Aorta (tissue), 5 donors: Measurements from ENCODE around the gene NT5C3A. TPM values are rescaled to one million over a fixed set of nuclear protein-coding genes. Genes with fewer than 3 reads are reported as not detected.

Experiments
- ATAC-seq: fragments of 200-7000 bp; cut with Tn5 transposase; one replicate; pipeline ENCODE4 v1.9.1; 2022; ENCODE audit warnings: moderate library complexity; ENCODE audit not compliant: low FRiP score
- DNase-seq, 2 donors: peaks; one replicate each; pipeline ENCODE4 v3.0.0-alpha.2; 2020
- H3K27ac ChIP-seq, 2 donors: one replicate each; pipeline ENCODE4 v1.5.1; 2013; ENCODE audit warnings: low read length in 2 of 2, mild to moderate bottlenecking in 2 of 2, moderate library complexity in 2 of 2, control low read depth in 1 of 2, inconsistent platforms in 1 of 2, low read depth in 1 of 2
- H3K27me3 ChIP-seq, 2 donors: one replicate each; pipeline ENCODE4 v1.6.1; 2013; ENCODE audit warnings: control low read depth in 1 of 2, low read length in 1 of 2, mild to moderate bottlenecking in 1 of 2, moderate library complexity in 1 of 2; ENCODE audit not compliant: insufficient read depth in 2 of 2, control insufficient read depth in 1 of 2
- H3K36me3 ChIP-seq, 2 donors: one replicate each; pipeline ENCODE4 v1.6.1; 2013; ENCODE audit warnings: control low read depth in 1 of 2, low read length in 1 of 2, mild to moderate bottlenecking in 1 of 2; ENCODE audit not compliant: insufficient read depth in 2 of 2, control insufficient read depth in 1 of 2
- H3K4me1 ChIP-seq, 2 donors: one replicate each; pipeline ENCODE4 v1.6.1; 2013; ENCODE audit warnings: low read length in 2 of 2, control low read depth in 1 of 2, mild to moderate bottlenecking in 1 of 2, moderate library complexity in 1 of 2; ENCODE audit not compliant: insufficient read depth in 2 of 2, control insufficient read depth in 1 of 2
- H3K4me3 ChIP-seq, 2 donors: one replicate each; pipeline ENCODE4 v1.5.1; 2013; ENCODE audit warnings: low read length in 2 of 2, control low read depth in 1 of 2, mild to moderate bottlenecking in 1 of 2
- H3K9me3 ChIP-seq: one replicate; pipeline ENCODE4 v1.6.1; 2013; ENCODE audit warnings: mild to moderate bottlenecking, low read length; ENCODE audit not compliant: control insufficient read depth
- WGBS, 2 donors: extraction: QIAGEN DNeasy Blood & Tissue Kit; methylation state at CpG; one replicate each; pipeline ENCODE4 v1.1.7; 2013; 5-methylcytosine and 5-hydroxymethylcytosine counted together
- intact Hi-C, 2 donors: fragments of 100-400 bp; cut with DNase I; formaldehyde crosslinking; loops; one replicate each; pipeline versions ENCODE4 v1.14.2 to v1.15.0; 2022
- long read RNA-seq, 2 donors: library from polyadenylated mRNA; unstranded; transcript quantifications; one replicate each; pipeline ENCODE4 v2.0.0, GENCODE V29; 2020 to 2021
- polyA plus RNA-seq, 2 donors: library from polyadenylated mRNA; stranded (reverse); fragments of 200-250 nt; gene quantifications; one replicate each; pipeline ENCODE4 v1.2.3, GENCODE V29; 2013
- total RNA-seq, 2 donors: library from RNA; stranded (reverse); fragmentation: NEBNext Ultra II Directional; extraction: Animal tissue kit (Norgen Biotek cat#: 25700); gene quantifications; one replicate each; pipeline ENCODE4 v1.2.1, GENCODE V29; 2021
- donor health status: healthy with polysubstance abuse.
- donor health status: Bipolar disorder and iron deficiency.
- donor health status: DM: no; HTN: no; CAD: no.
- donor health status: DM: no; HTN: no; CAD: no.
- donor health status: DM: yes; HTN: yes; CAD: no.

Gene NT5C3A
- total RNA-seq (10 to 100 TPM; 16.9 to 28.2 TPM), polyA plus RNA-seq (10 to 100 TPM; 14.5 to 15.8 TPM)
- long read RNA-seq, donor 1, transcript NT5C3A-204 (10 exons, 1,759 nt): minor isoform, 14 of 69 reads
- long read RNA-seq, donor 1, transcript NT5C3A-201 (9 exons, 1,704 nt): major isoform, 30 of 69 reads
- long read RNA-seq, donor 1, partial matches to known transcripts: 5 of 69 reads
- long read RNA-seq, donor 1, other reads (novel, unspliced or antisense): 17 of 69 reads
- long read RNA-seq, donor 2, transcript NT5C3A-201 (9 exons, 1,704 nt): major isoform, 5 of 17 reads
- long read RNA-seq, donor 2, partial matches to known transcripts: 5 of 17 reads
- long read RNA-seq, donor 2, other reads (novel, unspliced or antisense): 3 of 17 reads

DNA sequence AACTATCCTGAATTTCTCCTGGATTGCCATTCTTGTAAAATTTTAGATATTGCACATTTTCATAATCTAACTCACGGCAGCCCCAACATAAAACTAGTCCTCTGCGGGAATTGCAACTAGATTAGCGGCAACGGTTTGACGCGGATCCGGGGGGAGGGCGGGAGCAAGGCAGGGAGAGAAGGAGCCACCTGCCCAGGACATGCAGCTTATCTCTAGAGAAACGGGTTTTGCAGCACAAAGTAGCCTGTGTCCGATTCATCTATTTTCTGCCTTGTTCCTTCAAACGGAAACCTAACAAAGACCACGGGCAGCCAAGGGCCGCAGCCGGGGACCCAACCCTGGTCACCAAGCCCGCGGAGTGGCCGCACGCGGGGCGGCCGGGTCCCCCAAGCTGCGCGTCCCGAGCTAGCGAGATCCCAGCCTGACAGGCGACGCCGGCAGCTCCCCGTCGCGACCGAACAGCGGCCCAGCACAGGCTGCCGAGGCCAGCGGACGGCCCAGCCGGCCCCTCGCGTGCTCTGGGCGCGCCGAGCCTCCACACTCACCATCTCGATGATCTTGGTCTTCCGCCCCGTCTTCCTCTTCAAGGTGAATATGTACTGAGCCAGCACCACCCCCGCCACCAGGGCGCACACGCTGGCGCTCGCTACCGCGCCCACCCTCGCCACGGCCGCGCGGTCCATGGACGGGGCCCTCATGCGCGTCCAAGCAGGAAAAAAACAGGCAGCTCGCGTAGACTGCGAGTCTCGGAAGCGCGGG, at the start of gene NT5C3A:
TSS of gene NT5C3A (minus strand) at position 754 of the 759 bp plus-strand sequence. CDS start at position 683, 71 bp downstream.
- Histone ChIP-seq H3K9me3 (no peaks in the 10 kb centered on the region), H3K4me1 (peaks cover 0 to 3% of the 10 kb centered on the region in 2 donors), H3K27me3 (no peaks in the 10 kb centered on the region), H3K36me3 (no peaks in the 10 kb centered on the region), H3K4me3 (peak within 1 kb of the TSS; percentile 71 to 77), H3K27ac (peak within 1 kb of the TSS in 1 of 2 donors; percentile 86)
- ATAC-seq (peak; percentile 77), DNase-seq (peak; percentile 53 to 84)
- intact Hi-C loops: loop anchor here (2.0 to 10.0 kb wide), 4 partner anchors 45 to 567 kb away; partner anchors contain the start of genes AVL9 (in 1 of the 2), FKBP9 (in 1 of the 2), KBTBD2 (in 1 of the 2) and LSM5 (in 1 of the 2)
- WGBS, 2 donors: 0% methylated on average over 55 to 66 of the region's 66 CpGs

DNA sequence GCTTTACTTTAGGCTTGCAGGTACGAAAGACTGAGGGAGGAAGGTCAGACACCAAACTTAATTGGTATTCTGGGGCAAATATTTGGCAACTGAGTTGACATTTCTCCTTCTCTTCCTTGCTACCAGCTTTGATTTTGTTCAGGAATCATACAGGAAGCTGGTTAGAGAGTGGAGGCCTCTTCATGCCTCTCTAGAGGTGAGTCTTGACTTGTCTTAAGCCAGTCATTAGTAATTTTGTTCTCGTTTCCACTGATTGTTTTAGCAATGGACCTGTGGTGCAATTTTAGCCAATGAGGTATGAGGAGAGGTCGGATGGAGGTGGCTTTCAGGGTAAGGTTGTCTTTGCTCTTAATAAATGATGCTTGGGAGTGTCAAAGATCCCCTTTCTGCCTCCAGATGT, 49.0 kb upstream of the NT5C3A start:
- DNase-seq (no peak), ATAC-seq (no peak)
- Histone ChIP-seq H3K4me3 (no peak overlapping the region), H3K27ac (no peak overlapping the region), H3K9me3 (no peaks in the 10 kb centered on the region), H3K36me3 (no peaks in the 10 kb centered on the region), H3K4me1 (peaks cover 4 to 5% of the 10 kb centered on the region in 2 donors), H3K27me3 (no peaks in the 10 kb centered on the region)
- WGBS, 2 donors: 68 to 73% methylated on average over 3 of the region's 3 CpGs
- intact Hi-C loops: no loop called here

DNA sequence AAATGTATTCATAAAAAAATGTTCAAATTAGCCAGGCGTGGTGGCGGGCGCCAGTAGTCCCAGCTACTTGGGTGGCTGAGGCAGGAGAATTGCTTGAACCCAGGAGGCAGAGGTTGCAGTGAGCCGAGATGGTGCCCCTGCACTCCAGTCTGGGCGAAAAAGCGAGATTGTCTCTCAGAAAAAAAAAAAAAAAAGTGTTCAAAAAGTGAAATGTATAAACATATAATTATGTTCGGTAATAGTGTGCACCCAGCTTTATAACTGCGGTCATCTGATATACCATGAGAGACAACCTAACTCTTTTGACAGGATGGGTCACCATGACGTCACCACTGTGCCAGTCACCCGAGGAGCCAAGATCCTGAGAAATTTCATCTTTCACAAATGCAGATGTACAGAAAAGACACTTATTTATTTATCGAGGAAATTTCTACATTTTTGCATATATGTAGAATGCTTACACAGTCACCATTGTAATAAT, 47.2 kb upstream of the NT5C3A start:
- intact Hi-C loops: loop anchor here in 1 of 2 donors (5.0 kb wide), 1 partner anchor 47 kb away; the partner anchor contains the start of gene NT5C3A
- WGBS, 2 donors: 13% methylated on average over 11 of the region's 11 CpGs
- DNase-seq (no peak), ATAC-seq (no peak)
- Histone ChIP-seq H3K9me3 (no peaks in the 10 kb centered on the region), H3K27me3 (no peaks in the 10 kb centered on the region), H3K4me3 (peak overlapping the region; percentile 87 to 93), H3K36me3 (no peaks in the 10 kb centered on the region), H3K27ac (no peak overlapping the region), H3K4me1 (peaks cover 5% of the 10 kb centered on the region in 2 donors)

DNA sequence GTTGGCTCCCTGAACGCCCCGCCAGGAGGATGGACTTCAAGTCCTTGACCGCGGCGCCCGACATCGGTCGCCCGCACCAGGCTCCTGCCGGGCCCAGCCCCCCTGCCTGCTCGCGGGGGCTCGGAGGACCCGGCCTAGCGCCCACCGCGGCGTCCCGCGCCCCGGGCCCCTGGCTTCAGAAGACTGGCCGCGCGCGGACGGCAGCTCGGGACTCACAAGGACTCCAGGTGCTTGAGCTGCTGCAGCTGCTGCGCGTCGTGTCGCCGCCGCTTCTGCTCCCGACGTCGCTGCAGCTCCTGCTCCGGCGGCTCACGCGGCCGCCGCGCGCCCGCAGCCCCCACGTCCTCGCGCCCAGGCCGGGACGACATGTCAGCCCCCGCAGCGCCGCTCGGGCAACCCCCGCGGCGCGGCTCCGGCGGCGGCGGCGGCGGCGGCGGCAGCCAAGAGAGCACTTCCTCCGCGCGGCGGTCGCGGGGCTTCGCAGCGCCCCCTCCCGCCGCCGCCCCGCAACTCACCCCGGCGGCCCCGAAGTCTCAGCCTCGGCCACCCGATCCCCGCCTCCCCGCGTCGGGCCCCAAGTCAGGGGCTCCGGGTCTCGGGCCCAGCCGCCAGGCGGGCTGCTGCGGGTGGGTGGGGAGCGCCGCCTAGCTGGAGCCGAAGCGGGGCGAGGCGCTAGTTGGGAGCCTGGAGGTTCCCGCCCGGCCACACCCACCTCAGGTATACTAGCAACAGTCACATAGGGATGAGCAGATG, 46.6 kb upstream of the NT5C3A start, which contains the start of gene RP9:
TSS of gene RP9 (minus strand) at position 400 of the 753 bp plus-strand sequence. CDS start at position 368, 32 bp downstream.
- intact Hi-C loops: loop anchor here in 1 of 2 donors (5.0 kb wide), 1 partner anchor 47 kb away; the partner anchor contains the start of gene NT5C3A
- Histone ChIP-seq H3K4me1 (peaks cover 5% of the 10 kb centered on the region in 2 donors), H3K4me3 (peak within 1 kb of the TSS; percentile 87 to 93), H3K36me3 (no peaks in the 10 kb centered on the region), H3K27ac (peak within 1 kb of the TSS in 1 of 2 donors; percentile 64), H3K9me3 (no peaks in the 10 kb centered on the region), H3K27me3 (no peaks in the 10 kb centered on the region)
- WGBS, 2 donors: 0% methylated on average over 50 to 100 of the region's 100 CpGs
- ATAC-seq (peak; percentile 93), DNase-seq (peak; percentile 76 to 88)

DNA sequence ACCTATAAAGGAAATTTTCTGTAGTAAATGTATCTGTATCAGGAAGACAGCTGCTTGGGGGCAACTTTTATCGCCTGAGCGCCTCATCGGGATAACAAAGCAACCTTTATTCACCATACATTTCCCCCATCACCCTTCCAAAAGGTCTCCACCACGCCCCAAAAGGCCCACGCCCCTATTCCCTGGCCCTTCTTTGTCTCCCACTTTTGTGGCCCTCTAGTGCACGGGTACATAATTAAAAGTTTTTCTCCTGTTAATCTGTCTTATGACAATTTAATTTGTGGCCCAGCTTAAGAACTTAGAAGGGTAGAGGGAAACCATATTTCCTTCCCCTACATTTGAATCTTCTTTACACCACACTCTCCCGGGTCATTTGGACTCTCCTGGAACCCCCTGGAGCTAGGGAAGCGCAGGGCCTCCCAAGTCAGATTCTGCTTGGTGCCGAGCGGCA, 46.0 kb upstream of the NT5C3A start:
- intact Hi-C loops: loop anchor here in 1 of 2 donors (5.0 kb wide), 1 partner anchor 46 kb away; the partner anchor contains the start of gene NT5C3A
- Histone ChIP-seq H3K4me1 (peaks cover 5% of the 10 kb centered on the region in 2 donors), H3K9me3 (no peaks in the 10 kb centered on the region), H3K36me3 (no peaks in the 10 kb centered on the region), H3K4me3 (peak overlapping the region; percentile 87 to 93), H3K27me3 (no peaks in the 10 kb centered on the region), H3K27ac (no peak overlapping the region)
- DNase-seq (no peak), ATAC-seq (no peak)
- 1 to 2% methylated on average over 10 of the region's 10 CpGs for WGBS, 2 donors

DNA sequence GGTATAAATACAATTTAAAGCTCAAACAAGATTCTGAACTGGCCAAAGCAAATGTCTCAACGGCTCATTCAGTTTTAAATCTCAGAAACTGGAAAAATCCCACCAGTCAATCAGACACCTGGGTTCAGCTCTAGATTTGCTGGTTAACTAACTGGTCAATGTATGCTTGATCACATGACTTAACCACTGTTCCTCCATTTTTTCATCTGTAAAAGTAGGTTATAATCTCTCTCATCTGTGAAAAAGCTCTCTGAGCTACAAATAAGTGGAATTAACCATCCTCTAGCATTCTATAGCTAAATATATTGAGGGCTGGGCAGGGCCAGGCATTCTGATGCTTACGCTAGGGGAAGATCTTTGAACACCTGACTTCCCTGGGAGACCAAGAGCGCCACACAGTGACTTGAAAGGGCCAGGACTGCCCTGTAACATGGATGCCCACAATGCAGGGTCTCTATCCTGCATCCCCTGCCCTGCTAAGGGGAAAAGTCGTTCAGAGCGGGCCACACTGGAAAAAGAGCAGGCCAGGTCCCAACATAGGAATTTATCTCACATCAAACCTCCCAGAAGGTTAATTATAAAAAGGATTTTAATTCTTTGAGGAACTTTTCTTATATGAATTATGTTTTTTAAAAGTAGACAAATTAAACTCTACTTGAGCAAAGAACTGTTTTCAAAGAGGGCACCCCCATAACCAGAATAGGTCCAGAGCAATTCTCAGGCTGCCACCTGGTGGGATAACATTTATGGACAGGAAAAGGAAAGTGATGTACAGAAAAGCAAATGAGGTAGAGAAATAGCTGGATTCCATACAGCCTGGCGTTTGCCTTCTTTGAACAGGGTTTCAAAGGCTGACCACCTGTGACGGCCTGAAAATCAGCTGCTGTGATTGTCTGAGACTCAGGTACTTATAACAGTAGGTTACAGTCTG, 44.8 kb upstream of the NT5C3A start:
- H3K27me3 ChIP-seq: no peaks in the 10 kb centered on the region
- no peak for DNase-seq
- no peak for ATAC-seq
- H3K4me1 ChIP-seq: peaks cover 5% of the 10 kb centered on the region in 2 donors
- 39 to 42% methylated on average over 7 of the region's 7 CpGs for WGBS, 2 donors
- no peak overlapping the region for H3K27ac ChIP-seq
- intact Hi-C loops: loop anchor here in 1 of 2 donors (5.0 kb wide), 1 partner anchor 45 kb away; the partner anchor contains the start of gene NT5C3A
- peaks cover 0 to 1% of the 10 kb centered on the region in 2 donors for H3K36me3 ChIP-seq
- H3K4me3 ChIP-seq: no peak overlapping the region
- no peaks in the 10 kb centered on the region for H3K9me3 ChIP-seq

DNA sequence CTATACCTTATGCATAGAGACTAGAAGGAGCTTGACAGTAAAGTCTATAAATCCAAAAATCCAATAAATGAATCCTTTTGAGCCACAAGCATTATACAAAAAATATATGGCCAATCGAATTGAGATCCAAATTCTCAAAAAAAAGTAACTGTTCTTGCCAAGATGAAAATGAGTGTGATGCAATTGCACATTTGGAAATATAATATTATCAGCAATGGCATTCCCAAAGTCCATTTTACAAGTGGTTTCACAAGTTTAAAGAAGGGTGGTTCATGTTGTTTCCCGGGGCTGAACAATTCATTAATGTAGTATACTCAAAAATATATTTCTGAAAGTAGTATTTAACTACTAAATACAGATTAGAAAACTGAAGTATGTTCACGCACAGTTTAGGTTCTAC, 39.3 kb upstream of the NT5C3A start:
- no peak overlapping the region for H3K27ac ChIP-seq
- H3K4me1 ChIP-seq: peaks cover 0 to 1% of the 10 kb centered on the region in 2 donors
- no peaks in the 10 kb centered on the region for H3K9me3 ChIP-seq
- 84 to 89% methylated on average over 3 of the region's 3 CpGs for WGBS, 2 donors
- intact Hi-C loops: no loop called here
- no peak for DNase-seq
- H3K27me3 ChIP-seq: no peaks in the 10 kb centered on the region
- peaks cover 0 to 10% of the 10 kb centered on the region in 2 donors for H3K36me3 ChIP-seq
- H3K4me3 ChIP-seq: no peak overlapping the region
- ATAC-seq: no peak
